Dedifferentiated amniotic fluid mesenchymal stem cell (primary cell): Measurements from ENCODE around the gene FOXD4.
"Not testable (repeated sequence)": the region's sequence is repeated elsewhere in the genome, so short reads cannot be mapped to it uniquely, and the experiment has no call there.

Experiments used
- DNase-seq: peaks from one replicate; pipeline ENCODE4 v3.0.0-alpha.2; 2016; ENCODE audit errors: extremely low spot score

The FOXD4 gene

DNA sequence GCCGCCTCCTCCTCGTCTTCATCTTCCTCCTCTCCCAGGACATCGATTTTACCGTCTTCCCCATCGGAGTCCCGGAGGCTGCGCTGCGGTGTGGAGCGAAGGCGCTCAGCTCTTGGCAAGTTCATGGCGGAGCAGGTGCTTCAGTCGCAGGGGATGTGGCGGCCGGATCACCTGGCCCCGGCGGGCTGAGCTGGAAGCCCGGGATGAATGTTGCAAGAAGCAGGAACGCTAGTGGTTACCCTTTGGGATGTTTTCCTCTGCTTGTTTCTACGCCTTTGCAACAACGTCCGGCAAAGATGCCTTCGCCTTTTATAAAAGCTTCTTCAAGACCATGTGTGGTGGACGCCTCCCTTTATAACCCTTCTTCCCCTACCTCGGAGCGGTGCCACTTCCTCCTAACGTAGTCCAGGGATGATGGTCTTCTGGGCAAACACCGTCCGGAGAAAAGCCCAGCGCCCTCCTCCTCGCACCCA lies at the start of gene FOXD4:
Gene FOXD4 (minus strand): TSS at position 423 of the 473 bp plus-strand sequence. CDS start 298 bp downstream, at position 125.
- not testable (repeated sequence) for DNase-seq

- DNase-seq: not testable (repeated sequence)
Observed at GRCh38 chr9:159871-160270, 41.7 kb upstream of the FOXD4 start.

- DNase-seq: not testable (repeated sequence)
Observed at GRCh38 chr9:151173-151572, 33.0 kb upstream of the FOXD4 start.

- DNase-seq: not testable (repeated sequence)
Observed at GRCh38 chr9:139880-140279, 21.7 kb upstream of the FOXD4 start.

DNA sequence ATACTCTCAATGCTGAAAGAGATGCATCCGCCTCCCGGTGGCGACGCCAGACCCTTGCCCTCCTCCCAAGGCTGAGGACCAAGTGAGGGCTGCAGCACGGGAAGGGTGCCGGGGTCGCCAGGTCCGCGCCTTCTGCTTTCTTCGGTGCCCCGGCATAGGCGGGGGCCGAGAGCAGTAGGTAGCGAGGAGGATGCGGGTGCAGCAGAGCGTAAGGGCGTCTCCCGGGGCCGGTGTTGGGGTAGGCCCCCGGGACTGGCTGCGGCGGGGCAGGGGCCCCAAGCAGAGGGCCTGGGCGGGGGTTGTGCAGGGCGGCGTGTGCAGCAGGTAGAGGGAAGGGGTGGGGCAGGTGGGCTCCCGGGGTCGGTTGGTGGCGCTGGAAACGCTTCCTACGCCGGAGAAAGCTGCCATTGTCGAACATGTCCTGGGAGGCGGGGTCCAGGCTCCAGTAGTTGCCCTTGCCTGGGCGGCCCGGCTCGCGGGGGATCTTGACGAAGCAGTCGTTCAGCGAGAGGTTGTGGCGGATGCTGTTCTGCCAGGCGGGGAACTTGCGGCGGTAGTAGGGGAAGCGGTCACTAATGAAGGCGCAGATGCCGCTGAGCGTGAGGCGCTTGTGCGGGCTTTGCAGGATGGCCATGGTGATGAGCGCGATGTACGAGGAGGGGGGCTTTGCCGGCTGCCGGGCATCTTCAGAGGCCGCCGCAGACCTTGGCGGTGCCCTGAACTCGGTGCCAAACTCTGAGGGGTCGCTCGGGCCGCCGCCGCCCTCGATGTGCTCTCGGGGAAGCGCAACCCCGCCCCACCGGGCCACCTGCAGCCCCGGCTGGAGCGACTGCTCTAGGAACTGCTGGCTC lies 848 bp downstream of the FOXD4 start:
- DNase-seq: not testable (repeated sequence)

DNA sequence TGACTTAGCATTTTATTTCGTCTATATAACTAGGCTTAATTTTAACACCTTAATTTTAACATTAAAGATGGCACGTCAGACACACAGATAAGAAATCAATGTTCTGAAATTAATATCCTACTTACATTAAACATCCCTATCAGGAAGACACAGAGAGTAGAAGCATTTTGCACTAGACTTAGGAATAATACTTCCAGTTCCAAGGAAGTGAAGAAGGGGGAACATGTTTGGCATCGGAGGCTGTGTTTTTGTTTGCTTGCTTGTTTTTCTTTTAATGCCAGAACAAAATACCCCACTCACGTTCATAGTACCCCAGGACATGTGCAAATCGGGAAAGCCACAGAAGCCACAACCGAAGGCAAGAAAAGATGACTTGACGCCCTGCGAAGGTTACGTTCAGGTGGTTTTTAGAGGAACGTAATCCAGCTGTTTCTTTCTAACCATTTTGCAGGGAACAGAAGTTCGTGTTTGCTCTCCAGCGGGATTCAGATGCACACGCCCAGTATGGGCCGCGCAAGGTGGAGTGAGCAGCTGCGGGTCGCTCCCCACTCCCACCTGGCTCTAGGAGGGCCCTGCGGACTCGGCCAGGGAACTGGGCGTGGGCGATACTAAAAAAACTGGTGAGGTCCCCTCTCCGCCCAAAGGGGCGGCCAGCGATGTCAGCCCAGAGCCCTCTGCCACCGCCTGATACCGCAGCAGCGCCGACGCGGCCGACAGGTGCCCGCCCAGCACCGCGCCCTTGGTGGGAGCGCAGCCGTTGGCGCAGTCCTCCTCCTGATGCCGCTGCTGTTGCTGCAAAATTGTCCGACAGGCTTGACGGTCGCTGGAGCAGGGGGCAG lies 1.8 kb downstream of the FOXD4 start:
- DNase-seq: not testable (repeated sequence)

DNA sequence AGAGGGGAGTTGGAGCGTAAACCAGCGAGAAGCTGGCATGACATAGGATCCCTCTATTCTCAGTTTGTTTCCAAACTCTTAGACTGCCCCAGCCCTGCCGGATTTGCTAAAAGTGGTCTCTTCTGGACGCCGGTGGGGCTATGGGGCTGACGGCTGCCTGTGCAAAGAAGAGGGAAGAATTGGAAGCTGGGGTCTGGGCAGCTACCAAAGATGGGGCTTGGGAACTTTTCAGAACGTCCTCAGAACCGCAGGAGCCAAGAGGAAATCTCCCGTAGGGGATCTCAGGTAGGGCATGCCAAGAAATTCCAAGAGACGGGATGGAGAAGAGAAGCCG lies 3.1 kb downstream of the FOXD4 start:
- DNase-seq: not testable (repeated sequence)

GRCh38 chr9:114267-115117 lies 3.7 kb downstream of the FOXD4 start:
- DNase-seq: not testable (repeated sequence)

DNA sequence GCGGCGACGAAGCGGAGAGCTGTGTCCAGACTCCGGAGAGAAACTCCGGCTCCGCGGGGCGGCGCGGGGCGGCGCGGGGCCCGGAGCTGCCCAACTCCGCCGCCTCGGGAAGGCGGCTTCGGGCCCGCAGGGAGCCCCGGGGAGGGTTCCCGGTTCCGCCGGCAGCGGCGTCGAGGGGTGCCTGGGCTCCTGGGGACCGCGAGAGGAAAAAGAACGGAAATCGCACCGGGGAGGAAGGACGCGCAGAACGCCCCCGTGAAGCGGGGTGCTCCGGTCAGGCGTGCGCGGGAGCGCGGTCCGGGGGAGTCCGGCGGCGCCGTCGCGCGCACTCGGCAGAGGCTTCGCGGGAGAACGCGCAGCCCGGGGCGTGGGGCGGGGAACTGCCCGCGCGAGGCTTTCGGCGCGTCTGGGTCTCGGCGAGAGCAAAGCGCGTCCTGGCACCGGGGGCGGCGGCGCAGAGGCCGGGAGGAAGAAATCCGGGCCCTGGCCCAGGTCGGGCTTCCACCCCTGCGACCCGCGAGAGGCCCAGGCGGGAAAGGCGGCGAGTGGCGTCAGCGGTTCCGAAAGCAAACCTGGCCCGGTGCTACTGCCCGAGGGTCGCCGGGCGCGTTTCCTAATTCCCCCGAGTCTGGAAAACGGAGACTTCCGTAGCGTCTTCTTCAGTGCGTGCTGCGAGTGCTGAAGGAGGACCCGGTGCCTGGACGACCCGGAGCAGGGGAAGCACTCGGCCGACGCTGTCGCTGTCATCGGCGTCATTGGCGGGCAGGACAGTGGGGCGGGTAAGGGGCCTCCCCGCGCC lies 4.5 kb downstream of the FOXD4 start:
- DNase-seq: not testable (repeated sequence)

DNA sequence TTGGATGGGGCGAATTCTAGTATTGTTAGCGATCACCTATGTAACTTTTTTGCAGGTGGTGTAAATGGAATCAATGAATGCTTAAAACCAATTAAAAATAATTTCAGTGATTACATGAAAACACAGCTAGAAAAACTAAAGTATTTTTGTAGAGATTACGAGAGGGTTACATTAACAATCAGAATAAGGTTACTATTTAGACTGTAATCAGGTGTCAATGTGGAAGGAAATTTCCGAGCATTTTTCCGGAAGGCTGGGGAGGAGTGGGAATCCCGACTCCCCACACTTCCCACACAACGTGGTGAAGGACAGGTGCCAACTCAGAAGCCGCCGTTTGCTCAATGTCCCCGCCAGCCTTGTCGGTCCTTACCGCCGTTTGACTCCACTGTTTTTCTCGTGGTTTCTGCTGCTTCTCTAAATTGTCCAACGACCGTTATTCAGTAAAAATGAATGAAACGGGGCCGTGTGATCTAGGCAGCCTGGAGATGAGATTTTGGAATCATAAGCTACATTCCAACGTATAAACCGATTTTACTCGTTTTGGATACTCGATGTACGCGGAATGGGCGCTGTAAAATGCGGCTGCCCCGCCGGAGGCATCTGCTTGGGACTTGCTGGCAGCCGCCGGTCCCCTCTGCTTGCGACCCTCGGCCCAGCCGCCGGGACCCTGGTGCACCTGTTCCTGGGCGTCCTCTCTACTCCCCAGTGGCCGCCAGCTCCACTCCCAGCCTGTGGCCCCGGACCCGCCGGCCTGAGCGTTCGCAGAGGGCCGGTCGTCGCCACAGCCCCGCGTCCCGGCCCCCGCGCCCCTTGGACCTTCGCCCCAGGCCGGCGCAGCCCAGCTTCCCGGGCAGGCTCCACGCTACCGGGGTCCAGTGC lies 5.4 kb downstream of the FOXD4 start:
- not testable (repeated sequence) for DNase-seq

DNA sequence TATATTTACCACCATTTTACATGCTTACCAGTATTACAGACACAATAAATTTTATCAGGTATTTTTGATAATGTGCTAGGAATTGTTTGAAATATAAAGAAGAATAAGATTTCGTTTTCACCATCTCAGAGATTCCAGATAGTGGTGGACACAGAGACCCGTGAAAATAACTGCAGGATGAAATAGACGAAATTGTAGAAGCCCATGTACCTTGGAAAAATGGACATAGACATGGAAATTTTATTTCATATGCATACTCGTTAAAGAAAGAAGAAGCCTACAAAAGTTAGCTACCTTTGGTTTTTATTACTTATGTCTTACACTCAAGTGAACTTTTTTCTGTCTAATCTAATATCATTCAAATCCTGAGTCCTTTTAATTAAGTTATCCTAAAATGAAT lies 7.5 kb downstream of the FOXD4 start:
- not testable (repeated sequence) for DNase-seq

DNA sequence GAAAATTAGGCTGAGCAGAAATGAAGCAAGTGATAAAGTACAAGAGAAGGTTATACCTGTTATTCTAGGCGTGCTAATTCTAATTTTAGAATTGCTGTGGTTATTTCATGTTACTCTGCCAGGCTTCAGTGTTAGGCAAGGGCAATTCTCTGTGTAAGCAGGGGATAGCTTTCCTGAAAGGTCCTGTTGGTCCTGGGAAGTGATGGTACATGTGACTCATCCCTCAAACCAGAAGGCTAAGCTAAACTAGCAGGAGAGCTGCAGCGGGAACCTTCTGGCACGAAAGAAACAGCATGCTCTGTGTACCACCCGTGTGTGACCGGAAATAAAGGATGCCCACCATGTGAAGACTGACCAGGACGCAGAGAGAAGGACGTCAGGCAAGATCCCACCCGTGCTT lies 8.7 kb downstream of the FOXD4 start:
- DNase-seq: not testable (repeated sequence)

GRCh38 chr9:108742-109495 lies 9.3 kb downstream of the FOXD4 start:
- DNase-seq: not testable (repeated sequence)

- not testable (repeated sequence) for DNase-seq
Observed at GRCh38 chr9:105991-106390, 12.2 kb downstream of the FOXD4 start.

GRCh38 chr9:100430-100829 lies 17.8 kb downstream of the FOXD4 start:
- DNase-seq: not testable (repeated sequence)

- DNase-seq: not testable (repeated sequence)
Observed at GRCh38 chr9:99867-100266, 18.4 kb downstream of the FOXD4 start.

DNA sequence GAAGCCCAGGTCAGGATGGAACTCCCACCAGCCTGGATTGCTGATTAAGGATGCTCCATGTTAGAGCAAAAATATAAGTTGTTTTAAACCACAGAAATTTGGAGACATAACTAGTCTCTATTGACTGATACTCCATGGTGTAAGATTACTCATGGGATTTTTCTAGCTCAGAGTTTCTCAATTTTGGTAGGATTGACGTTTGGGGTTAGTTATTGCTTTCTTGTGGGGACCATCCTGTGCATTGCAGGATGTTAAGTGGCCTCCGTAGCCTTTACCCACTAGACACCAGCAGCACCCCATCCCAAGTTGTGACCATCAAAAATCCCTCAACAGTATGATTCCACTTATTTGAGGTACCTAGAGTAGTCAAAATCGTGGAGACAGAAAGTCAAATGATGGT lies 19.4 kb downstream of the FOXD4 start:
- not testable (repeated sequence) for DNase-seq

DNA sequence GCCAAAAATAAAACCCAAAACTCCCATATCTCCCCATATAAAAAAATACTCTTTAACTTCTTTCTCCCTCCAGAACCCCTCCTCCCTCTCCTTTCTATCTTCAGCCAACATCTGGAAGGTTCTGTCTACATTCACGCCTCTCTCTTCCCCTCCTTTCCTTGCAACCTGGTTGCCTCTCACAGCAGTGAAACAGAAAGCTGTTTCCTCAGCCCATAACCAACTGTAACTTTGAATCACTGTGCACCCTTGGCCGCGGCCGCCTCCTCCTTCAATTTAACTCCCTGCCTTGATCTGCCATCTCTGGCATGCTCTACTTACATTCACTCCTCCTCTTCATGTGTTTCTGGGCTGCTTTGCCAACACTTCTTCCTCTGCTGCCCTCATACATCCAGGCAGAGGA lies 23.2 kb downstream of the FOXD4 start:
- DNase-seq: not testable (repeated sequence)

GRCh38 chr9:94323-94722 lies 23.9 kb downstream of the FOXD4 start:
- DNase-seq: not testable (repeated sequence)
